IMR-90 (cell line): ENCODE results near the gene IL11. TPM values are rescaled to one million over a fixed set of nuclear protein-coding genes. Genes with fewer than 3 reads are reported as not detected.

ENCODE experiments used
- ATAC-seq: fragments of 200-7000 bp; cut with Tn5 transposase; 2 replicates; pipeline ENCODE4 v1.9.1; 2020; ENCODE audit warnings: low read depth, mild to moderate bottlenecking, moderate library complexity
- BruUV-seq: library from RNA; stranded (reverse); fragments of 400-500 nt; replicated peaks from 2 replicates; lab custom pipeline; 2021; lab: Mats Ljungman, UMichigan
- CTCF ChIA-PET: fragments of 300-600 bp; formaldehyde crosslinking; extraction: SDS; loops from one replicate; lab custom pipeline; 2021; ENCODE audit warnings: antibody characterized with exemption; lab: Yijun Ruan, JAX
- POLR2A ChIA-PET: fragments of 300-600 bp; sonication (Branson Sonifier 250); formaldehyde crosslinking; loops from one replicate; lab custom pipeline; 2022; ENCODE audit warnings: antibody characterized with exemption; ENCODE audit not compliant: unreplicated experiment; lab: Charles Lee
- DNase-seq: peaks from one replicate; pipeline ENCODE4 v3.0.0; 2013
- H2AFZ ChIP-seq: replicated peaks from 2 replicates; pipeline ENCODE3; 2013; ENCODE audit warnings: low read length, mild to moderate bottlenecking; ENCODE audit not compliant: poor library complexity
- H2AK5ac ChIP-seq: 2 replicates; pipeline ENCODE4 v1.6.1; 2013; ENCODE audit warnings: low read depth, low read length, inconsistent platforms
- H2AK9ac ChIP-seq: replicated peaks from 2 replicates; pipeline ENCODE3; 2013; ENCODE audit warnings: mild to moderate bottlenecking, low read depth, low read length, moderate library complexity; ENCODE audit not compliant: poor library complexity
- H2BK120ac ChIP-seq: 2 replicates; pipeline ENCODE4 v1.6.1; 2013; ENCODE audit warnings: low read depth, low read length, inconsistent platforms
- H2BK15ac ChIP-seq: 3 replicates; pipeline ENCODE4 v1.6.1; 2013; ENCODE audit warnings: low read depth, low read length, inconsistent platforms
- H2BK20ac ChIP-seq: 2 replicates; pipeline ENCODE4 v1.6.1; 2013; ENCODE audit warnings: low read depth, mild to moderate bottlenecking, inconsistent platforms, low read length, moderate library complexity
- H2BK5ac ChIP-seq: 2 replicates; pipeline ENCODE4 v1.6.1; 2013; ENCODE audit warnings: mild to moderate bottlenecking, low read depth, low read length, inconsistent platforms; ENCODE audit not compliant: poor library complexity, severe bottlenecking
- H3K14ac ChIP-seq: replicated peaks from 2 replicates; pipeline ENCODE4 v1.6.1; 2013; ENCODE audit warnings: low read depth, low read length, inconsistent platforms
- H3K18ac ChIP-seq: 2 replicates; pipeline ENCODE4 v1.6.1; 2013; ENCODE audit warnings: low read depth, low read length, control low read depth
- H3K23ac ChIP-seq: 2 replicates; pipeline ENCODE4 v1.6.1; 2013; ENCODE audit warnings: low read depth, low read length, inconsistent platforms
- H3K27ac ChIP-seq: 2 replicates; pipeline ENCODE4 v1.5.1; 2013; ENCODE audit warnings: mild to moderate bottlenecking, control low read depth, low read length; ENCODE audit not compliant: insufficient read depth
- H3K27me3 ChIP-seq: 2 replicates; pipeline ENCODE4 v1.6.1; 2013; ENCODE audit warnings: low read length; ENCODE audit not compliant: control insufficient read depth, insufficient read depth
- H3K36me3 ChIP-seq: 2 replicates; pipeline ENCODE4 v1.6.1; 2013; ENCODE audit warnings: low read length, mixed read lengths; ENCODE audit not compliant: control insufficient read depth, insufficient read depth
- H3K4ac ChIP-seq: 2 replicates; pipeline ENCODE4 v1.6.1; 2013; ENCODE audit warnings: low read depth, low read length, inconsistent platforms
- H3K4me1 ChIP-seq: 2 replicates; pipeline ENCODE4 v1.6.1; 2013; ENCODE audit warnings: low read length, mixed read lengths; ENCODE audit not compliant: control insufficient read depth, insufficient read depth
- H3K4me2 ChIP-seq: 2 replicates; pipeline ENCODE4 v1.6.1; 2013; ENCODE audit warnings: low read depth, mild to moderate bottlenecking, control low read depth, low read length, moderate library complexity
- H3K4me3 ChIP-seq: 2 replicates; pipeline ENCODE4 v1.5.1; 2013; ENCODE audit warnings: low read depth, mild to moderate bottlenecking, control low read depth, low read length, moderate library complexity; ENCODE audit not compliant: insufficient read depth
- H3K56ac ChIP-seq: 2 replicates; pipeline ENCODE4 v1.6.1; 2013; ENCODE audit warnings: low read length, inconsistent platforms; ENCODE audit not compliant: insufficient read depth; ENCODE audit errors: extremely low read depth
- H3K79me1 ChIP-seq, 2 experiments: 2 replicates each; pipeline ENCODE4 v1.6.1; 2013; ENCODE audit warnings: low read length in 2 of 2, inconsistent platforms in 1 of 2, low read depth in 1 of 2
- H3K9ac ChIP-seq: 2 replicates; pipeline ENCODE4 v1.6.1; 2013; ENCODE audit warnings: low read depth, low read length, control low read depth
- H3K9me1 ChIP-seq: 2 replicates; pipeline ENCODE4 v1.6.1; 2013; ENCODE audit warnings: low read length, inconsistent platforms; ENCODE audit not compliant: insufficient read depth
- H3K9me3 ChIP-seq: 2 replicates; pipeline ENCODE4 v1.6.1; 2013; ENCODE audit warnings: low read length; ENCODE audit not compliant: control insufficient read depth, insufficient read depth
- H4K20me1 ChIP-seq: 2 replicates; pipeline ENCODE4 v1.6.1; 2013; ENCODE audit warnings: low read length, inconsistent platforms; ENCODE audit not compliant: insufficient read depth
- H4K5ac ChIP-seq: 2 replicates; pipeline ENCODE4 v1.6.1; 2013; ENCODE audit warnings: mild to moderate bottlenecking, low read depth, low read length, control low read depth
- H4K8ac ChIP-seq, 2 experiments: 2 replicates each; pipeline ENCODE4 v1.6.1; 2013; ENCODE audit warnings: low read depth in 2 of 2, low read length in 2 of 2, control low read depth in 1 of 2, inconsistent platforms in 1 of 2
- H4K91ac ChIP-seq: 2 replicates; pipeline ENCODE4 v1.6.1; 2013; ENCODE audit warnings: low read depth, low read length, inconsistent platforms; ENCODE audit not compliant: insufficient read depth
- BHLHE40 ChIP-seq: fragments of 150-350 bp; IDR thresholded peaks from 2 replicates; pipeline ENCODE4 v1.6.1; 2016; ENCODE audit warnings: mild to moderate bottlenecking, low read depth, low read length
- CEBPB ChIP-seq: IDR thresholded peaks from 2 replicates; pipeline ENCODE4 v1.6.1; 2012; ENCODE audit warnings: low read depth, low read length, improper control_type of control experiment
- CHD1 ChIP-seq: IDR thresholded peaks from 2 replicates; pipeline ENCODE4 v1.6.1; 2012; ENCODE audit warnings: low read depth, low read length, improper control_type of control experiment
- ELK1 ChIP-seq: fragments of 150-350 bp; IDR thresholded peaks from 2 replicates; pipeline ENCODE4 v1.6.1; 2016; ENCODE audit warnings: low read depth, mild to moderate bottlenecking, low read length, moderate library complexity, borderline replicate concordance
- FOS ChIP-seq: fragments of 150-350 bp; IDR thresholded peaks from 2 replicates; pipeline ENCODE4 v1.6.1; 2016; ENCODE audit warnings: low read depth, low read length
- MAFK ChIP-seq: IDR thresholded peaks from 2 replicates; pipeline ENCODE4 v1.6.1; 2012; ENCODE audit warnings: low read depth, low read length, improper control_type of control experiment
- MXI1 ChIP-seq: IDR thresholded peaks from 2 replicates; pipeline ENCODE4 v1.6.1; 2012; ENCODE audit warnings: low read depth, mild to moderate bottlenecking, low read length, moderate library complexity, borderline replicate concordance
- NFE2L2 ChIP-seq: fragments of 150-350 bp; IDR thresholded peaks from 2 replicates; pipeline ENCODE4 v1.6.1; 2016; ENCODE audit warnings: low read depth, mild to moderate bottlenecking, low read length
- POLR2A ChIP-seq: IDR thresholded peaks from 2 replicates; pipeline ENCODE4 v1.6.1; 2012; ENCODE audit warnings: mild to moderate bottlenecking, low read depth, low read length
- RAD21 ChIP-seq: IDR thresholded peaks from 2 replicates; pipeline ENCODE4 v1.6.1; 2012; ENCODE audit warnings: low read length, improper control_type of control experiment
- RCOR1 ChIP-seq: IDR thresholded peaks from 2 replicates; pipeline ENCODE4 v1.6.1; 2012; ENCODE audit warnings: mild to moderate bottlenecking, low read length, improper control_type of control experiment; ENCODE audit not compliant: insufficient replicate concordance
- RFX5 ChIP-seq: IDR thresholded peaks from 2 replicates; pipeline ENCODE4 v1.8.0; 2012; ENCODE audit warnings: low read depth, mild to moderate bottlenecking, low read length, moderate library complexity
- WGBS, 2 experiments: methylation state at CpG; one replicate each; pipeline versions ENCODE4 v1.1.5 to v1.1.7; 2013; ENCODE audit warnings: missing lambda C conversion rate in 2 of 2; ENCODE audit not compliant: insufficient read length in 1 of 2; ENCODE audit errors: extremely low coverage in 2 of 2; 5-methylcytosine and 5-hydroxymethylcytosine counted together
- dilution Hi-C: fragments of 300-500 bp; cut with HindIII; formaldehyde crosslinking; loops from one replicate; pipeline ENCODE4 v1.14.3; 2018; ENCODE audit warnings: low sequenced_read_pairs; ENCODE audit not compliant: unreplicated experiment
- in situ Hi-C: fragments of 300-500 bp; cut with MboI; formaldehyde crosslinking; loops from 3 replicates; pipeline ENCODE4 v1.14.3; 2019; ENCODE audit warnings: low sequenced_read_pairs, inconsistent platforms, mixed read lengths
- intact Hi-C: fragments of 100-400 bp; cut with micrococcal nuclease; formaldehyde crosslinking; loops from 2 replicates; pipeline ENCODE4 v1.10.0; 2022
- polyA plus RNA-seq, 3 experiments: library from polyadenylated mRNA; depleted of rRNA; stranded (reverse); fragments of >200 nt; gene quantifications; 2 replicates each; pipeline ENCODE4 v1.2.3, GENCODE V29; 2012; ENCODE audit warnings: low replicate concordance in 1 of 3
- total RNA-seq: library from RNA; depleted of rRNA; stranded (reverse); fragments of >200 nt; gene quantifications from 2 replicates; pipeline ENCODE4 v1.2.3, GENCODE V29; 2012
- TF ChIP-seq, protein P1 (sequence below): fragments of 150-350 bp; IDR thresholded peaks from 2 replicates; pipeline ENCODE4 v1.6.1; 2017; ENCODE audit warnings: mild to moderate bottlenecking, antibody characterized with exemption, low read length, low read depth
- TF ChIP-seq, protein P2 (sequence below): conservative IDR thresholded peaks from 2 replicates; pipeline ENCODE4 v1.5.1; 2012; ENCODE audit warnings: mild to moderate bottlenecking, low read depth, low read length, improper control_type of control experiment

IL11 gene
- total and polyA plus RNA-seq, 2 of the 4 experiments (the other 2 are of a cell fraction) = 14.3 to 33.6 TPM

GRCh38 chr19:55346725-55347441 lies 23.4 kb downstream of the IL11 start:
- no peak overlapping the region for H3K4ac ChIP-seq
- H3K56ac ChIP-seq = no peak overlapping the region
- WGBS, 2 experiments = 80% methylated on average over 25 of the region's 41 CpGs; no CpG with 5 or more reads in 1 of the 2 experiments
- no peak overlapping the region for H3K9ac ChIP-seq
- peaks cover 3% of the 10 kb centered on the region; the same call in 1 of the 2 replicates for H3K4me1 ChIP-seq
- TF ChIP-seq, protein P1, sequence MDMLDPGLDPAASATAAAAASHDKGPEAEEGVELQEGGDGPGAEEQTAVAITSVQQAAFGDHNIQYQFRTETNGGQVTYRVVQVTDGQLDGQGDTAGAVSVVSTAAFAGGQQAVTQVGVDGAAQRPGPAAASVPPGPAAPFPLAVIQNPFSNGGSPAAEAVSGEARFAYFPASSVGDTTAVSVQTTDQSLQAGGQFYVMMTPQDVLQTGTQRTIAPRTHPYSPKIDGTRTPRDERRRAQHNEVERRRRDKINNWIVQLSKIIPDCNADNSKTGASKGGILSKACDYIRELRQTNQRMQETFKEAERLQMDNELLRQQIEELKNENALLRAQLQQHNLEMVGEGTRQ = no peak
- TF ChIP-seq CHD1 (no peak), FOS (no peak), NFE2L2 (no peak), MXI1 (no peak), CEBPB (no peak), RCOR1 (no peak), MAFK (no peak), ELK1 (no peak), RFX5 (no peak), POLR2A (no peak), BHLHE40 (no peak), RAD21 (no peak)
- TF ChIP-seq, protein P2, sequence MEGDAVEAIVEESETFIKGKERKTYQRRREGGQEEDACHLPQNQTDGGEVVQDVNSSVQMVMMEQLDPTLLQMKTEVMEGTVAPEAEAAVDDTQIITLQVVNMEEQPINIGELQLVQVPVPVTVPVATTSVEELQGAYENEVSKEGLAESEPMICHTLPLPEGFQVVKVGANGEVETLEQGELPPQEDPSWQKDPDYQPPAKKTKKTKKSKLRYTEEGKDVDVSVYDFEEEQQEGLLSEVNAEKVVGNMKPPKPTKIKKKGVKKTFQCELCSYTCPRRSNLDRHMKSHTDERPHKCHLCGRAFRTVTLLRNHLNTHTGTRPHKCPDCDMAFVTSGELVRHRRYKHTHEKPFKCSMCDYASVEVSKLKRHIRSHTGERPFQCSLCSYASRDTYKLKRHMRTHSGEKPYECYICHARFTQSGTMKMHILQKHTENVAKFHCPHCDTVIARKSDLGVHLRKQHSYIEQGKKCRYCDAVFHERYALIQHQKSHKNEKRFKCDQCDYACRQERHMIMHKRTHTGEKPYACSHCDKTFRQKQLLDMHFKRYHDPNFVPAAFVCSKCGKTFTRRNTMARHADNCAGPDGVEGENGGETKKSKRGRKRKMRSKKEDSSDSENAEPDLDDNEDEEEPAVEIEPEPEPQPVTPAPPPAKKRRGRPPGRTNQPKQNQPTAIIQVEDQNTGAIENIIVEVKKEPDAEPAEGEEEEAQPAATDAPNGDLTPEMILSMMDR = no peak
- no peak overlapping the region for H3K4me3 ChIP-seq
- POLR2A ChIA-PET = no interaction called here
- H4K20me1 ChIP-seq = no peaks in the 10 kb centered on the region; the same call in 1 of the 2 replicates
- intact Hi-C loops (no loop called here), in situ Hi-C loops (no loop called here), dilution Hi-C loops (no loop called here)
- no peak for DNase-seq
- no peak overlapping the region for H2BK120ac ChIP-seq
- BruUV-seq = no TSS peak
- H3K27ac ChIP-seq = no peak overlapping the region
- H3K36me3 ChIP-seq = peaks cover 18% of the 10 kb centered on the region; the same call in 1 of the 2 replicates
- H3K14ac ChIP-seq = no peak overlapping the region
- H3K9me1 ChIP-seq = no peaks in the 10 kb centered on the region
- CTCF ChIA-PET = interaction anchor here (0.5 kb wide), 1 partner anchor 8 kb away, joined by 5 read pairs; no protein-coding TSS in a partner anchor
- ATAC-seq = no peak
- no peak overlapping the region for H2AFZ ChIP-seq
- H3K79me1 ChIP-seq = peaks cover 0 to under 1% of the 10 kb centered on the region in 2 experiments; a peak in 2 of 4 replicates
- H2BK5ac ChIP-seq = no peak overlapping the region
- peaks cover 4% of the 10 kb centered on the region for H3K27me3 ChIP-seq
- H4K91ac ChIP-seq = no peak overlapping the region
- H3K23ac ChIP-seq = no peak overlapping the region
- no peak overlapping the region for H2BK15ac ChIP-seq
- H4K8ac ChIP-seq = no peak overlapping the region
- no peak overlapping the region for H2BK20ac ChIP-seq
- H3K18ac ChIP-seq = no peak overlapping the region
- no peak overlapping the region for H3K4me2 ChIP-seq
- no peaks in the 10 kb centered on the region for H3K9me3 ChIP-seq
- no peak overlapping the region for H4K5ac ChIP-seq
- no peak overlapping the region for H2AK9ac ChIP-seq
- H2AK5ac ChIP-seq = no peak overlapping the region
